ENCODE measurements around the gene SEMA6B. TPM values are rescaled to one million over a fixed set of nuclear protein-coding genes. Genes with fewer than 3 reads are reported as not detected.

SEMA6B gene
- total RNA-seq, 2 donors from 2014 or later, result 3.9 to 10.8 TPM

- no peaks in the 10 kb centered on the region for H3K4me1 ChIP-seq
- H3K36me3 ChIP-seq, result peaks cover 80% of the 10 kb centered on the region
- no peak overlapping the region for H3K4me3 ChIP-seq
- TF ChIP-seq CTCF (IDR thresholded peaks at IDR 0.05), result no peak
- no peak overlapping the region for H3K27ac ChIP-seq
- DNase-seq (ENCODE audit: low spot score), result no peak
- no peaks in the 10 kb centered on the region for H3K27me3 ChIP-seq
- no peaks in the 10 kb centered on the region for H3K9me3 ChIP-seq
Observed at GRCh38 chr19:4494691-4495064, 64.8 kb downstream of the SEMA6B start.

- Histone ChIP-seq H3K36me3 (peaks cover 80% of the 10 kb centered on the region), H3K4me1 (no peaks in the 10 kb centered on the region), H3K27me3 (no peaks in the 10 kb centered on the region), H3K4me3 (no peak overlapping the region), H3K27ac (no peak overlapping the region), H3K9me3 (no peaks in the 10 kb centered on the region)
- no peak for DNase-seq (ENCODE audit: low spot score)
- TF ChIP-seq CTCF (IDR thresholded peaks at IDR 0.05), result no peak
Observed at GRCh38 chr19:4493929-4494690, 65.4 kb downstream of the SEMA6B start.

GRCh38 chr19:4493104-4493928 is 66.2 kb downstream of the SEMA6B start:
- Histone ChIP-seq H3K36me3 (peaks cover 78% of the 10 kb centered on the region), H3K9me3 (no peaks in the 10 kb centered on the region)

More at GRCh38 chr19:4493104-4493928, 66.2 kb downstream of the SEMA6B start:
- Histone ChIP-seq H3K27ac (no peak overlapping the region), H3K27me3 (no peaks in the 10 kb centered on the region), H3K4me3 (no peak overlapping the region), H3K4me1 (no peaks in the 10 kb centered on the region)
- no peak for DNase-seq (ENCODE audit: low spot score)
- no peak for TF ChIP-seq CTCF (IDR thresholded peaks at IDR 0.05)

Other genes with a start within 250 kb of the SEMA6B start
- gene STAP2, start 220.9 kb downstream of the SEMA6B start, total RNA-seq, result 10 to 100 TPM in 1 of 2 donors, 1 to 10 TPM in 1; 4.8 to 11.8 TPM
- gene MPND, start 216.1 kb downstream of the SEMA6B start, total RNA-seq, result 1 to 10 TPM; 6.2 to 7.3 TPM
- gene SH3GL1, start 159.1 kb downstream of the SEMA6B start, total RNA-seq, result 10 to 100 TPM; 17.5 to 31.9 TPM
- gene CHAF1A, start 157.0 kb downstream of the SEMA6B start, total RNA-seq, result 1 to 10 TPM; 2.6 to 5.0 TPM
- 100 to 1,000 TPM in 1 of 2 donors, 10 to 100 TPM in 1; 52.8 to 100 TPM for gene UBXN6, start 101.9 kb downstream of the SEMA6B start, total RNA-seq
- 10 to 100 TPM; 18.3 to 24.8 TPM for gene HDGFL2, start 87.4 kb downstream of the SEMA6B start, total RNA-seq
- gene PLIN4, start 41.2 kb downstream of the SEMA6B start, total RNA-seq, result 100 to 1,000 TPM; 104 to 156 TPM
- 10 to 100 TPM; 21.4 to 43.6 TPM for gene PLIN5, start 24.5 kb downstream of the SEMA6B start, total RNA-seq
- gene LRG1, start 19.6 kb downstream of the SEMA6B start, total RNA-seq, result under 1 TPM in 1 of 2 donors, not detected in 1; 0.67 TPM
- gene TNFAIP8L1, start 79.8 kb upstream of the SEMA6B start, total RNA-seq, result 1 to 10 TPM; 2.6 to 4.2 TPM
- 10 to 100 TPM; 26.3 to 36.6 TPM for gene MYDGF, start 110.7 kb upstream of the SEMA6B start, total RNA-seq
- gene DPP9, start 164.2 kb upstream of the SEMA6B start, total RNA-seq, result 10 to 100 TPM; 36.2 to 50.4 TPM
- gene FEM1A, start 232.1 kb upstream of the SEMA6B start, total RNA-seq, result 10 to 100 TPM; 30.5 to 51.3 TPM

Measured in right atrium auricular region (tissue), 2 donors.